IMR-90 (cell line): ENCODE results near the gene NCOR1. TPM values are rescaled to one million over a fixed set of nuclear protein-coding genes. Genes with fewer than 3 reads are reported as not detected.

ENCODE experiments used
- ATAC-seq: fragments of 200-7000 bp; cut with Tn5 transposase; 2 replicates; pipeline ENCODE4 v1.9.1; 2020; ENCODE audit warnings: low read depth, mild to moderate bottlenecking, moderate library complexity
- BruUV-seq: library from RNA; stranded (reverse); fragments of 400-500 nt; replicated peaks from 2 replicates; lab custom pipeline; 2021; lab: Mats Ljungman, UMichigan
- CTCF ChIA-PET: fragments of 300-600 bp; formaldehyde crosslinking; extraction: SDS; loops from one replicate; lab custom pipeline; 2021; ENCODE audit warnings: antibody characterized with exemption; lab: Yijun Ruan, JAX
- POLR2A ChIA-PET: fragments of 300-600 bp; sonication (Branson Sonifier 250); formaldehyde crosslinking; loops from one replicate; lab custom pipeline; 2022; ENCODE audit warnings: antibody characterized with exemption; ENCODE audit not compliant: unreplicated experiment; lab: Charles Lee
- DNase-seq: peaks from one replicate; pipeline ENCODE4 v3.0.0; 2013
- H2AFZ ChIP-seq: replicated peaks from 2 replicates; pipeline ENCODE3; 2013; ENCODE audit warnings: low read length, mild to moderate bottlenecking; ENCODE audit not compliant: poor library complexity
- H2AK5ac ChIP-seq: 2 replicates; pipeline ENCODE4 v1.6.1; 2013; ENCODE audit warnings: low read depth, low read length, inconsistent platforms
- H2AK9ac ChIP-seq: replicated peaks from 2 replicates; pipeline ENCODE3; 2013; ENCODE audit warnings: mild to moderate bottlenecking, low read depth, low read length, moderate library complexity; ENCODE audit not compliant: poor library complexity
- H2BK120ac ChIP-seq: 2 replicates; pipeline ENCODE4 v1.6.1; 2013; ENCODE audit warnings: low read depth, low read length, inconsistent platforms
- H2BK15ac ChIP-seq: 3 replicates; pipeline ENCODE4 v1.6.1; 2013; ENCODE audit warnings: low read depth, low read length, inconsistent platforms
- H2BK20ac ChIP-seq: 2 replicates; pipeline ENCODE4 v1.6.1; 2013; ENCODE audit warnings: low read depth, mild to moderate bottlenecking, inconsistent platforms, low read length, moderate library complexity
- H2BK5ac ChIP-seq: 2 replicates; pipeline ENCODE4 v1.6.1; 2013; ENCODE audit warnings: mild to moderate bottlenecking, low read depth, low read length, inconsistent platforms; ENCODE audit not compliant: poor library complexity, severe bottlenecking
- H3K14ac ChIP-seq: replicated peaks from 2 replicates; pipeline ENCODE4 v1.6.1; 2013; ENCODE audit warnings: low read depth, low read length, inconsistent platforms
- H3K18ac ChIP-seq: 2 replicates; pipeline ENCODE4 v1.6.1; 2013; ENCODE audit warnings: low read depth, low read length, control low read depth
- H3K23ac ChIP-seq: 2 replicates; pipeline ENCODE4 v1.6.1; 2013; ENCODE audit warnings: low read depth, low read length, inconsistent platforms
- H3K27ac ChIP-seq: 2 replicates; pipeline ENCODE4 v1.5.1; 2013; ENCODE audit warnings: mild to moderate bottlenecking, control low read depth, low read length; ENCODE audit not compliant: insufficient read depth
- H3K27me3 ChIP-seq: 2 replicates; pipeline ENCODE4 v1.6.1; 2013; ENCODE audit warnings: low read length; ENCODE audit not compliant: control insufficient read depth, insufficient read depth
- H3K36me3 ChIP-seq: 2 replicates; pipeline ENCODE4 v1.6.1; 2013; ENCODE audit warnings: low read length, mixed read lengths; ENCODE audit not compliant: control insufficient read depth, insufficient read depth
- H3K4ac ChIP-seq: 2 replicates; pipeline ENCODE4 v1.6.1; 2013; ENCODE audit warnings: low read depth, low read length, inconsistent platforms
- H3K4me1 ChIP-seq: 2 replicates; pipeline ENCODE4 v1.6.1; 2013; ENCODE audit warnings: low read length, mixed read lengths; ENCODE audit not compliant: control insufficient read depth, insufficient read depth
- H3K4me2 ChIP-seq: 2 replicates; pipeline ENCODE4 v1.6.1; 2013; ENCODE audit warnings: low read depth, mild to moderate bottlenecking, control low read depth, low read length, moderate library complexity
- H3K4me3 ChIP-seq: 2 replicates; pipeline ENCODE4 v1.5.1; 2013; ENCODE audit warnings: low read depth, mild to moderate bottlenecking, control low read depth, low read length, moderate library complexity; ENCODE audit not compliant: insufficient read depth
- H3K56ac ChIP-seq: 2 replicates; pipeline ENCODE4 v1.6.1; 2013; ENCODE audit warnings: low read length, inconsistent platforms; ENCODE audit not compliant: insufficient read depth; ENCODE audit errors: extremely low read depth
- H3K79me1 ChIP-seq, 2 experiments: 2 replicates each; pipeline ENCODE4 v1.6.1; 2013; ENCODE audit warnings: low read length in 2 of 2, inconsistent platforms in 1 of 2, low read depth in 1 of 2
- H3K9ac ChIP-seq: 2 replicates; pipeline ENCODE4 v1.6.1; 2013; ENCODE audit warnings: low read depth, low read length, control low read depth
- H3K9me1 ChIP-seq: 2 replicates; pipeline ENCODE4 v1.6.1; 2013; ENCODE audit warnings: low read length, inconsistent platforms; ENCODE audit not compliant: insufficient read depth
- H3K9me3 ChIP-seq: 2 replicates; pipeline ENCODE4 v1.6.1; 2013; ENCODE audit warnings: low read length; ENCODE audit not compliant: control insufficient read depth, insufficient read depth
- H4K20me1 ChIP-seq: 2 replicates; pipeline ENCODE4 v1.6.1; 2013; ENCODE audit warnings: low read length, inconsistent platforms; ENCODE audit not compliant: insufficient read depth
- H4K5ac ChIP-seq: 2 replicates; pipeline ENCODE4 v1.6.1; 2013; ENCODE audit warnings: mild to moderate bottlenecking, low read depth, low read length, control low read depth
- H4K8ac ChIP-seq, 2 experiments: 2 replicates each; pipeline ENCODE4 v1.6.1; 2013; ENCODE audit warnings: low read depth in 2 of 2, low read length in 2 of 2, control low read depth in 1 of 2, inconsistent platforms in 1 of 2
- H4K91ac ChIP-seq: 2 replicates; pipeline ENCODE4 v1.6.1; 2013; ENCODE audit warnings: low read depth, low read length, inconsistent platforms; ENCODE audit not compliant: insufficient read depth
- BHLHE40 ChIP-seq: fragments of 150-350 bp; IDR thresholded peaks from 2 replicates; pipeline ENCODE4 v1.6.1; 2016; ENCODE audit warnings: mild to moderate bottlenecking, low read depth, low read length
- CTCF ChIP-seq: conservative IDR thresholded peaks from 2 replicates; pipeline ENCODE4 v1.5.1; 2012; ENCODE audit warnings: mild to moderate bottlenecking, low read depth, low read length, improper control_type of control experiment
- ELK1 ChIP-seq: fragments of 150-350 bp; IDR thresholded peaks from 2 replicates; pipeline ENCODE4 v1.6.1; 2016; ENCODE audit warnings: low read depth, mild to moderate bottlenecking, low read length, moderate library complexity, borderline replicate concordance
- MAFK ChIP-seq: IDR thresholded peaks from 2 replicates; pipeline ENCODE4 v1.6.1; 2012; ENCODE audit warnings: low read depth, low read length, improper control_type of control experiment
- MAZ ChIP-seq: IDR thresholded peaks from 2 replicates; pipeline ENCODE4 v1.6.1; 2012; ENCODE audit warnings: low read depth, mild to moderate bottlenecking, low read length, improper control_type of control experiment, moderate library complexity, borderline replicate concordance
- RAD21 ChIP-seq: IDR thresholded peaks from 2 replicates; pipeline ENCODE4 v1.6.1; 2012; ENCODE audit warnings: low read length, improper control_type of control experiment
- RCOR1 ChIP-seq: IDR thresholded peaks from 2 replicates; pipeline ENCODE4 v1.6.1; 2012; ENCODE audit warnings: mild to moderate bottlenecking, low read length, improper control_type of control experiment; ENCODE audit not compliant: insufficient replicate concordance
- WGBS, 2 experiments: methylation state at CpG; one replicate each; pipeline versions ENCODE4 v1.1.5 to v1.1.7; 2013; ENCODE audit warnings: missing lambda C conversion rate in 2 of 2; ENCODE audit not compliant: insufficient read length in 1 of 2; ENCODE audit errors: extremely low coverage in 2 of 2; 5-methylcytosine and 5-hydroxymethylcytosine counted together
- dilution Hi-C: fragments of 300-500 bp; cut with HindIII; formaldehyde crosslinking; loops from one replicate; pipeline ENCODE4 v1.14.3; 2018; ENCODE audit warnings: low sequenced_read_pairs; ENCODE audit not compliant: unreplicated experiment
- in situ Hi-C: fragments of 300-500 bp; cut with MboI; formaldehyde crosslinking; loops from 3 replicates; pipeline ENCODE4 v1.14.3; 2019; ENCODE audit warnings: low sequenced_read_pairs, inconsistent platforms, mixed read lengths
- intact Hi-C: fragments of 100-400 bp; cut with micrococcal nuclease; formaldehyde crosslinking; loops from 2 replicates; pipeline ENCODE4 v1.10.0; 2022
- polyA plus RNA-seq, 3 experiments: library from polyadenylated mRNA; depleted of rRNA; stranded (reverse); fragments of >200 nt; gene quantifications; 2 replicates each; pipeline ENCODE4 v1.2.3, GENCODE V29; 2012; ENCODE audit warnings: low replicate concordance in 1 of 3
- total RNA-seq: library from RNA; depleted of rRNA; stranded (reverse); fragments of >200 nt; gene quantifications from 2 replicates; pipeline ENCODE4 v1.2.3, GENCODE V29; 2012

The NCOR1 gene
- total and polyA plus RNA-seq, 2 of the 4 experiments (the other 2 are of a cell fraction), result 54.5 to 80.3 TPM

- H3K36me3 ChIP-seq, result no peaks in the 10 kb centered on the region
- no peak overlapping the region for H3K23ac ChIP-seq
- TF ChIP-seq ELK1 (no peak), MAZ (no peak), BHLHE40 (no peak), MAFK (no peak), CTCF (no peak), RAD21 (no peak), RCOR1 (no peak)
- H4K5ac ChIP-seq, result no peak overlapping the region; the same call in 1 of the 2 replicates
- dilution Hi-C loops (no loop called here), in situ Hi-C loops (no loop called here), intact Hi-C loops (no loop called here)
- no peak overlapping the region for H3K27ac ChIP-seq
- no CpG with 5 or more reads among the region's 3 CpGs for WGBS, 2 experiments
- ChIA-PET POLR2A (no interaction called here), CTCF (interaction anchor here (0.7 to 1.7 kb wide), 2 partner anchors 13 to 82 kb away, joined by 3 read pairs; no protein-coding TSS in a partner anchor)
- DNase-seq (no peak), ATAC-seq (no peak)
- H3K18ac ChIP-seq, result no peak overlapping the region
- H3K27me3 ChIP-seq, result no peaks in the 10 kb centered on the region
- H3K9me3 ChIP-seq, result no peaks in the 10 kb centered on the region
- H2BK120ac ChIP-seq, result no peak overlapping the region
- H3K9me1 ChIP-seq, result no peaks in the 10 kb centered on the region
- no peak overlapping the region for H2AK5ac ChIP-seq
- H2BK20ac ChIP-seq, result no peak overlapping the region; the same call in 1 of the 2 replicates
- H3K4me1 ChIP-seq, result 0 out of 2 replicates have a peak, but pooled peaks cover 2% of the 10 kb centered on the region
- BruUV-seq, result no TSS peak
- no peak overlapping the region for H2BK5ac ChIP-seq
- H4K8ac ChIP-seq, result no peak overlapping the region
- H2BK15ac ChIP-seq, result no peak overlapping the region
- no peak overlapping the region for H3K9ac ChIP-seq
- no peak overlapping the region for H3K4me2 ChIP-seq
- H2AK9ac ChIP-seq, result no peak overlapping the region
- peaks cover 30 to 52% of the 10 kb centered on the region in 2 experiments for H3K79me1 ChIP-seq
- no peak overlapping the region for H4K91ac ChIP-seq
- no peak overlapping the region for H2AFZ ChIP-seq
- no peak overlapping the region for H3K4me3 ChIP-seq
- no peak overlapping the region for H3K4ac ChIP-seq
- no peak overlapping the region for H3K14ac ChIP-seq
- no peaks in the 10 kb centered on the region; the same call in 1 of the 2 replicates for H4K20me1 ChIP-seq
- no peak overlapping the region for H3K56ac ChIP-seq
Observed at GRCh38 chr17:16222406-16222805, 7.1 kb upstream of the NCOR1 start.
